Keratinocyte (primary cell): ENCODE data around the gene KDM5B.

ENCODE experiments used
- CTCF ChIP-seq, 3 experiments: IDR thresholded peaks in 1 of 3; conservative IDR thresholded peaks in 1 of 3; optimal IDR thresholded peaks in 1 of 3; 2 replicates in 2 of 3; 3 replicates in 1 of 3; pipeline versions ENCODE3 to v1.5.1; 2011; ENCODE audit warnings: low read length in 3 of 3, mild to moderate bottlenecking in 3 of 3, moderate library complexity in 2 of 3, control low read depth in 1 of 3, inconsistent platforms in 1 of 3; ENCODE audit not compliant: insufficient read depth in 2 of 3; ENCODE audit errors: extremely low read depth in 1 of 3
- EZH2 ChIP-seq: IDR thresholded peaks from one replicate; pipeline ENCODE4 v1.6.1; 2012; ENCODE audit warnings: inconsistent platforms, mild to moderate bottlenecking, low read length, moderate library complexity

- TF ChIP-seq CTCF (optimal IDR thresholded peaks at IDR 0.05 in 1 of 3, IDR thresholded peaks at IDR 0.05 in 1 of 3, conservative IDR thresholded peaks at IDR 0.05 in 1 of 3; ENCODE audit: extremely low read depth in 1 of 3, insufficient read depth in 2 of 3, low read length in 3 of 3) (no peak), EZH2 (no peak)
These were observed 1.5 kb upstream of the KDM5B start for GRCh38 chr1:202809597-202810159.
